SK-N-SH (cell line): ENCODE measurements around the gene CAD. TPM values are rescaled to one million over a fixed set of nuclear protein-coding genes. Genes with fewer than 3 reads are reported as not detected.

Experiments
- CTCF ChIA-PET: fragments of 300-600, 350-600 bp; formaldehyde crosslinking; extraction: SDS; loops from one replicate; lab custom pipeline; 2021; lab: Yijun Ruan, JAX
- POLR2A ChIA-PET: fragments of 350-600 bp; sonication (Branson Sonifier 250); formaldehyde crosslinking; extraction: SDS; loops from one replicate; lab custom pipeline; 2020; ENCODE audit warnings: antibody characterized with exemption, inconsistent platforms; lab: Yijun Ruan, JAX
- DNase-seq: peaks from one replicate; pipeline ENCODE4 v3.0.0; 2012
- H2AFZ ChIP-seq: fragments of 200-600 bp; sonication (generic); 2 replicates; pipeline ENCODE4 v1.8.1; 2016; ENCODE audit warnings: antibody characterized with exemption, mild to moderate bottlenecking, low read depth
- H3F3A ChIP-seq: fragments of 200-600 bp; sonication (generic); replicated peaks from 2 replicates; pipeline ENCODE3; 2016; ENCODE audit warnings: antibody characterized with exemption, mild to moderate bottlenecking; ENCODE audit not compliant: insufficient read depth
- H3K27ac ChIP-seq, 2 experiments: fragments of 200-500 bp in 1 of 2; fragments of 200-600 bp in 1 of 2; sonication (Bioruptor generic) in 1 of 2; sonication (generic), shearing (Covaris generic) in 1 of 2; 2 replicates each; pipeline versions ENCODE4 v1.5.1 to v1.6.1; 2014 to 2016; ENCODE audit warnings: low read depth in 2 of 2, inconsistent platforms in 1 of 2, low read length in 1 of 2, mild to moderate bottlenecking in 1 of 2, mixed read lengths in 1 of 2
- H3K27me3 ChIP-seq: fragments of 200-600 bp; sonication (generic), shearing (Covaris generic); 2 replicates; pipeline ENCODE4 v1.6.1; 2016; ENCODE audit warnings: mixed run types; ENCODE audit not compliant: insufficient read depth
- H3K36me3 ChIP-seq, 2 experiments: fragments of 200-500 bp in 1 of 2; fragments of 200-600 bp in 1 of 2; sonication (Bioruptor generic) in 1 of 2; sonication (generic) in 1 of 2; replicated peaks in 1 of 2; 2 replicates each; pipeline versions ENCODE3 to v1.5.1; 2014 to 2016; ENCODE audit warnings: low read length in 1 of 2, mild to moderate bottlenecking in 1 of 2; ENCODE audit not compliant: insufficient read depth in 2 of 2, control insufficient read depth in 1 of 2
- H3K4me1 ChIP-seq, 2 experiments: fragments of 200-500 bp in 1 of 2; fragments of 200-600 bp in 1 of 2; sonication (Bioruptor generic) in 1 of 2; sonication (generic), shearing (Covaris generic) in 1 of 2; 2 replicates each; pipeline versions ENCODE4 v1.5.1 to v1.6.1; 2014 to 2016; ENCODE audit warnings: low read depth in 1 of 2, low read length in 1 of 2, mixed run types in 1 of 2; ENCODE audit not compliant: insufficient read depth in 2 of 2, control insufficient read depth in 1 of 2
- H3K4me2 ChIP-seq: fragments of 200-600 bp; sonication (generic), shearing (Covaris generic); 2 replicates; pipeline ENCODE4 v1.6.1; 2017; ENCODE audit warnings: mixed run types
- H3K4me3 ChIP-seq, 2 experiments: fragments of 200-500 bp in 1 of 2; fragments of 200-600 bp in 1 of 2; sonication (Bioruptor generic) in 1 of 2; sonication (generic), shearing (Covaris generic) in 1 of 2; 2 replicates each; pipeline versions ENCODE4 v1.5.1 to v1.8.1; 2014 to 2016; ENCODE audit warnings: low read depth in 2 of 2, inconsistent platforms in 1 of 2, low read length in 1 of 2, mild to moderate bottlenecking in 1 of 2, mixed read lengths in 1 of 2, moderate library complexity in 1 of 2
- H3K79me2 ChIP-seq: fragments of 200-600 bp; sonication (generic); 2 replicates; pipeline ENCODE4 v1.8.1; 2017; ENCODE audit warnings: mild to moderate bottlenecking; ENCODE audit not compliant: insufficient read depth
- H3K9ac ChIP-seq: fragments of 200-600 bp; sonication (generic); 2 replicates; pipeline ENCODE4 v1.6.1; 2017; ENCODE audit warnings: mixed run types
- H3K9me2 ChIP-seq: fragments of 200-600 bp; sonication (generic); 2 replicates; pipeline ENCODE4 v1.6.1; 2017; ENCODE audit warnings: mixed run types
- H3K9me3 ChIP-seq: fragments of 200-600 bp; sonication (generic); 2 replicates; pipeline ENCODE4 v1.6.1; 2017; ENCODE audit warnings: mixed run types, mild to moderate bottlenecking, moderate library complexity
- H4K20me1 ChIP-seq: fragments of 200-600 bp; sonication (generic); 2 replicates; pipeline ENCODE4 v1.6.1; 2017; ENCODE audit warnings: mild to moderate bottlenecking, mixed run types; ENCODE audit not compliant: insufficient read depth
- CHD2 ChIP-seq: fragments of 150-350 bp; IDR thresholded peaks from 2 replicates; pipeline ENCODE4 v1.6.1; 2018; ENCODE audit warnings: low read length; ENCODE audit not compliant: partially characterized antibody
- EZH2phosphoT487 ChIP-seq: fragments of 200-600 bp; sonication (generic); IDR thresholded peaks from 2 replicates; pipeline ENCODE4 v1.6.1; 2017; ENCODE audit warnings: low read depth, mixed run types, mild to moderate bottlenecking, antibody characterized with exemption, moderate library complexity, borderline replicate concordance
- FOSL2 ChIP-seq: IDR thresholded peaks from 2 replicates; pipeline ENCODE4 v1.4.0; 2012; ENCODE audit warnings: low read depth, mild to moderate bottlenecking, moderate library complexity, borderline replicate concordance
- FOXM1 ChIP-seq: IDR thresholded peaks from 2 replicates; pipeline ENCODE4 v1.4.0; 2012; ENCODE audit warnings: low read depth, mild to moderate bottlenecking
- GATA2 ChIP-seq: sonication (generic); formaldehyde crosslinking; IDR thresholded peaks from 2 replicates; pipeline ENCODE4 v1.5.0; 2020; ENCODE audit warnings: mild to moderate bottlenecking, missing genetic modification reagents
- JUND ChIP-seq: IDR thresholded peaks from 2 replicates; pipeline ENCODE4 v1.4.0; 2012
- MEF2A ChIP-seq: IDR thresholded peaks from 2 replicates; pipeline ENCODE4 v1.4.0; 2012; ENCODE audit warnings: low read depth, borderline replicate concordance
- NFIC ChIP-seq: IDR thresholded peaks from 2 replicates; pipeline ENCODE4 v1.4.0; 2012; ENCODE audit warnings: borderline replicate concordance
- PBX3 ChIP-seq: IDR thresholded peaks from 2 replicates; pipeline ENCODE4; 2012
- RCOR1 ChIP-seq: fragments of 150-350 bp; IDR thresholded peaks from 2 replicates; pipeline ENCODE4 v1.6.1; 2017; ENCODE audit warnings: antibody characterized with exemption, low read length
- RFX5 ChIP-seq: IDR thresholded peaks from 2 replicates; pipeline ENCODE4 v1.6.1; 2012; ENCODE audit warnings: mild to moderate bottlenecking, improper control_type of control experiment, low read length
- TCF12 ChIP-seq: IDR thresholded peaks from 2 replicates; pipeline ENCODE4 v1.4.0; 2012
- TEAD4 ChIP-seq: IDR thresholded peaks from 2 replicates; pipeline ENCODE4 v1.4.0; 2012; ENCODE audit warnings: mild to moderate bottlenecking, borderline replicate concordance; ENCODE audit not compliant: insufficient read depth
- ZBTB33 ChIP-seq: IDR thresholded peaks from 2 replicates; pipeline ENCODE4 v1.4.0; 2012; ENCODE audit warnings: low read depth, borderline replicate concordance
- WGBS: methylation state at CpG from one replicate; pipeline ENCODE4 v1.1.6; 2017; ENCODE audit warnings: low lambda C conversion rate; 5-methylcytosine and 5-hydroxymethylcytosine counted together
- polyA plus RNA-seq, 3 experiments: library from polyadenylated mRNA; depleted of rRNA; stranded (reverse); fragments of >200 nt; gene quantifications; 2 replicates each; pipeline ENCODE4 v1.2.3, GENCODE V29; 2012
- TF ChIP-seq, protein P1 (sequence below): fragments of 150-350 bp; IDR thresholded peaks from 2 replicates; pipeline ENCODE4 v1.6.1; 2016; ENCODE audit warnings: mild to moderate bottlenecking, low read depth, low read length

CAD gene
- polyA plus RNA-seq, 1 of the 3 experiments (the other 2 are of a cell fraction), result 47.6 TPM

- H3K79me2 ChIP-seq, result no peaks in the 10 kb centered on the region
- peaks cover 42 to 84% of the 10 kb centered on the region in 2 experiments for H3K36me3 ChIP-seq
- WGBS, result 98% methylated on average over 9 of the region's 9 CpGs
- DNase-seq, result no peak
- CTCF ChIA-PET, result interaction anchor here (1.0 to 6.8 kb wide), 6 partner anchors 8 to 63 kb away, joined by 3 to 39 read pairs (median 9); partner anchors contain the start of genes SLC30A3 and TRIM54
- H3K4me3 ChIP-seq, result no peak overlapping the region
- H3F3A ChIP-seq, result peaks cover 3% of the 10 kb centered on the region
- POLR2A ChIA-PET, result no interaction called here
- H3K9me2 ChIP-seq, result no peaks in the 10 kb centered on the region
- no peaks in the 10 kb centered on the region for H3K9me3 ChIP-seq
- no peak overlapping the region for H2AFZ ChIP-seq
- H3K27me3 ChIP-seq, result no peaks in the 10 kb centered on the region
- H3K9ac ChIP-seq, result no peak overlapping the region
- TF ChIP-seq TEAD4 (no peak), RFX5 (no peak), NFIC (no peak), MEF2A (no peak), RCOR1 (no peak), FOSL2 (no peak), TCF12 (no peak)
- TF ChIP-seq, protein P1, sequence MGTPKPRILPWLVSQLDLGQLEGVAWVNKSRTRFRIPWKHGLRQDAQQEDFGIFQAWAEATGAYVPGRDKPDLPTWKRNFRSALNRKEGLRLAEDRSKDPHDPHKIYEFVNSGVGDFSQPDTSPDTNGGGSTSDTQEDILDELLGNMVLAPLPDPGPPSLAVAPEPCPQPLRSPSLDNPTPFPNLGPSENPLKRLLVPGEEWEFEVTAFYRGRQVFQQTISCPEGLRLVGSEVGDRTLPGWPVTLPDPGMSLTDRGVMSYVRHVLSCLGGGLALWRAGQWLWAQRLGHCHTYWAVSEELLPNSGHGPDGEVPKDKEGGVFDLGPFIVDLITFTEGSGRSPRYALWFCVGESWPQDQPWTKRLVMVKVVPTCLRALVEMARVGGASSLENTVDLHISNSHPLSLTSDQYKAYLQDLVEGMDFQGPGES, result no peak
- no peak overlapping the region for H3K4me2 ChIP-seq
- H3K27ac ChIP-seq, result no peak overlapping the region
- H3K4me1 ChIP-seq, result no peaks in the 10 kb centered on the region; a peak in 1 of 4 replicates
- H4K20me1 ChIP-seq, result no peaks in the 10 kb centered on the region; the same call in 1 of the 2 replicates
Observed at GRCh38 chr2:27240406-27240805, 23.2 kb downstream of the CAD start.

GRCh38 chr2:27241761-27242613 lies 24.8 kb downstream of the CAD start:
- CTCF ChIA-PET, result interaction anchor here (0.7 to 6.8 kb wide), 12 partner anchors 9 to 157 kb away, joined by 3 to 39 read pairs (median 4); partner anchors contain the start of gene TRIM54
- 87% methylated on average over 17 of the region's 24 CpGs for WGBS
- H2AFZ ChIP-seq, result no peak overlapping the region
- TF ChIP-seq CHD2 (no peak), ZBTB33 (no peak), PBX3 (no peak), GATA2 (CRISPR knock-in tag) (no peak), JUND (no peak), EZH2phosphoT487 (no peak), RFX5 (no peak), FOXM1 (no peak)
- H4K20me1 ChIP-seq, result no peaks in the 10 kb centered on the region; the same call in 1 of the 2 replicates
- H3F3A ChIP-seq, result peaks cover 3% of the 10 kb centered on the region
- H3K36me3 ChIP-seq, result peaks cover 39 to 70% of the 10 kb centered on the region in 2 experiments
- no peak overlapping the region for H3K4me2 ChIP-seq
- no peaks in the 10 kb centered on the region for H3K9me2 ChIP-seq
- H3K9me3 ChIP-seq, result no peaks in the 10 kb centered on the region
- H3K4me3 ChIP-seq, result no peak overlapping the region
- no peak for DNase-seq
- no peaks in the 10 kb centered on the region for H3K79me2 ChIP-seq
- H3K4me1 ChIP-seq, result no peaks in the 10 kb centered on the region; a peak in 1 of 4 replicates
- H3K27ac ChIP-seq, result no peak overlapping the region
- POLR2A ChIA-PET, result no interaction called here
- H3K27me3 ChIP-seq, result no peaks in the 10 kb centered on the region
- no peak overlapping the region for H3K9ac ChIP-seq
